ENCODE data around the gene NDUFA7.

- TF ChIP-seq EZH2 (IDR thresholded peaks at IDR 0.05; ENCODE audit: low read length, missing control alignments) (no peak), CTCF (conservative IDR thresholded peaks at IDR 0.05 in 1 of 2, IDR thresholded peaks at IDR 0.05 in 1 of 2; ENCODE audit: low read depth in 1 of 2, low read length in 2 of 2) (no peak)
Measured at GRCh38 chr19:8306235-8307054, 14.7 kb downstream of the NDUFA7 start.

All from fibroblast of lung (primary cell).